ENCODE results near the gene SMOC1.
A peak's percentile ranks its signal among the peaks of the same experiment; 100 is the strongest.

SMOC1 gene, protein sequence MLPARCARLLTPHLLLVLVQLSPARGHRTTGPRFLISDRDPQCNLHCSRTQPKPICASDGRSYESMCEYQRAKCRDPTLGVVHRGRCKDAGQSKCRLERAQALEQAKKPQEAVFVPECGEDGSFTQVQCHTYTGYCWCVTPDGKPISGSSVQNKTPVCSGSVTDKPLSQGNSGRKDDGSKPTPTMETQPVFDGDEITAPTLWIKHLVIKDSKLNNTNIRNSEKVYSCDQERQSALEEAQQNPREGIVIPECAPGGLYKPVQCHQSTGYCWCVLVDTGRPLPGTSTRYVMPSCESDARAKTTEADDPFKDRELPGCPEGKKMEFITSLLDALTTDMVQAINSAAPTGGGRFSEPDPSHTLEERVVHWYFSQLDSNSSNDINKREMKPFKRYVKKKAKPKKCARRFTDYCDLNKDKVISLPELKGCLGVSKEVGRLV

DNA sequence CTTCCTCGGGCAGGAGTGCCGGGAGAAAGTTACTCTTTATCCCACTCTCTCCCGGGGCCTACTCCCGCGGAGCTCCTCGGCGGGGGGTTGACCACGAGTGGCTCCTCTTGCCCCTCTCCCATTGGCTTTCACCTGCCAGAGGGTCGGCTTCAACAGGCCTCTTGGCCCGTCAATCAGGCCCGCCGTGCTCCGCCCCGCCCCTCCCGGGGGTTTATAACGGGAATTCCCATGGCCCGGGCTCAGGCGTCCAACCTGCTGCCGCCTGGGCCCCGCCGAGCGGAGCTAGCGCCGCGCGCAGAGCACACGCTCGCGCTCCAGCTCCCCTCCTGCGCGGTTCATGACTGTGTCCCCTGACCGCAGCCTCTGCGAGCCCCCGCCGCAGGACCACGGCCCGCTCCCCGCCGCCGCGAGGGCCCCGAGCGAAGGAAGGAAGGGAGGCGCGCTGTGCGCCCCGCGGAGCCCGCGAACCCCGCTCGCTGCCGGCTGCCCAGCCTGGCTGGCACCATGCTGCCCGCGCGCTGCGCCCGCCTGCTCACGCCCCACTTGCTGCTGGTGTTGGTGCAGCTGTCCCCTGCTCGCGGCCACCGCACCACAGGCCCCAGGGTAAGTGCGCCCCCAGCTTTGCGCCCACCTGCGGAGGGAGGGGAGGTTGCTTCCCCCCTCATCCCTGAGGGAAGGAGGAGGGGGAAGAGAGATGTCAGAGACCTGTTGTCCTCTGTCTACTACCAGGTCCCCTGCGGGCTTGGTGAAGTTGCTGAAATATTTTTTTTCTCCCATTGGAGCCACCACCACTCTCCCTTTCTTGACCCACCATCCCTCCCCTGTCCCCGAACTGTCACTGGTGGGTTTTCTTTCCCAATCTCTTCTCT, at the start of gene SMOC1:
SMOC1 (plus strand) TSS at position 242 of the 869 bp plus-strand sequence; CDS start at position 505, 263 bp downstream.
- DNase-seq: peak; percentile 74

DNA sequence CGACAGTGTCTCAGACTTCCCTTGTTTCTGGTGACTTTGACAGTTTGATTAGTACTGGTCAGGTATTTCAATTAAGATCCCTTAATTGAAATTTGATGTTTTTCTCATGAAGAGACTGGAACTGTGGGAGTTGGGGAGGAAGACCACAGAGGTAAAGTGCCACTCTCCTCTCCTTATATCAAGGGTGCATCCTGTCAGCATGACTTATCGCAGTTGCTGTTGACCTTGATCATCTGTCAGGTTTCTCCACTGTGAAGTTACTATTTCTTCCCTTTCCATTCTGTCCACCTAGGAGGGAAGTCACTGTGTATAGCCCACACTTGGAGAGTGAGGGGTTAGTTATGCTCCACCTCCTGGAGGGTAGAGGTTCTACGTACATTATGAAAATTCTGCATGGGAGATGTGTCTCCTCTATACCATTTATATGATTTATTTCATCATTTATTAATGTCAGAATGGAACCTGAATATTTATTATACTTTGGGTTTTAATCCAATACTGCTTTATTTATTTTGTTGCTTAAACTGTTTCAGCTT, 40.3 kb upstream of the SMOC1 start:
- no peak for DNase-seq

DNA sequence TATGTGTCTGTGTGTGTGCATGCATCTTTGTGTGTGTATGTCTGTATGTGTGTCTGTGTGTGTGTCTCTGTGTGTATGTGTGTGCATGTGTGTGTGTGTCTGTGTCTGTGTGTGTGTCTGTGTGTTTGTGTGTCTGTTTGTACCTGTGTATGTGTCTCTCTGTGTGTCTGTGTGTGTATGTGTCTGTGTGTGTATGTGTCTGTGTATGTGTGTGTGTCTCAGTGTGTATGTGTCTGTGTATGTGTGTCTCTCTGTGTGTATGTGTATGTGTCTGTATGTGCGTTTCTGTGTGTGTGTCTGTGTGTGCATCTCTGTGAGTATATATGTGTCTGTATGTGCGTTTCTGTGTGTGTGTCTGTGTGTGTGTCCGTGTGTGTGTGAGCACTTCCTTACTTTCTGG, 39.6 kb upstream of the SMOC1 start:
- DNase-seq: no peak

DNA sequence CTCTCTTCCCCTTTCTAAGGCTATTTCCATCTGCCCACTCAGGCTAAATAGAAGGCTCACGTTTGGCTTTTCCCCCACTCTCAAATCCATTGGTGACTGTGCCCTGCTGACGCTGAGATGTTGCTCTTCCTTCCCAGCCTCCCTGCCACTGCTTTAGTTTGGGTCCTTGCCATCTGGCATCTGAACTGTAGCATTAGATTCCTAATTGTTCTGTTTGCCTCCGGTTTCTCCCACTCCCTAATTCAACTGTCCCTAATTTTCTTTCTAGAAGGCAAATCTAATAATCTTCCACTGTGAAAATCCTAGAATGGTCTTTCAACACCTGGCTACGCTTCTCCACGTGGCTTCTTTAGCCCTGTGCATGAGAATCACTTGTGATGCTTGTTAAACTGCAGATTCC, 37.6 kb upstream of the SMOC1 start:
- DNase-seq: no peak

DNA sequence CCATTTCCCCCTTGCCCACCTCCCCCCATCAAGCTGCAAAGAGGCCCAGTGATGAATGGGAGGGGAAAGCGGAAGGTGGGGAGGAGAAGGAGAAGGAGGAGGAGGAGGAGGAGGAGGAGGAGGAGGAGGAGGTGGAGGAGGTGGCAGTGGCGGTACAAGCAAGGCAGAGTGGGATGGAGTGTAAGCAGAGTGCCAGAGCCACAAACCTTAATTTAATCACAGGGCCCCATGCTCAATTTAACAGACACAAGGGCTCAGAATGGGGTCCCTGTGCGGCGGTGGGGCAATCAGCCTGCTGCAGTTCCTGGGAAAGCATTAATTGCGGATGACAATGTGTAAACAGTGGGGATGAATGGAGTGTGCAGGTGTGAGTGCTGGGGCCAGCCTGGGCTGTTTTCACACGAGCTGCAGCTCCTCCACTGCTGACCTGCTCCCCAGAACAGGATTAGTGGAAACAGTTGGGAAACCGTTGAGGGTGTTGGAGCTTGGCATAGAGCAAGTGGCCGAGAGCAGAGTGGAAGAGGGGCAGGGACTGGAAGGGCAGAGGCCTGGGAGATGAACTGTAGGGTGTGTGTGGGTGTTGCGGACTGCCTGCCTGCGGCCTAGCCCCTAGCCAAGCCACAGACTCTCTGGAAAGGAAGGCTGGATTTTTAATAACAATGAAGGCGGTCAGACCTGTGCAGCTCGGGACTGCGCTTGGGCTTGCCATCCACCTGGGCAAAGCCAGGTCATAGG, 36.4 kb upstream of the SMOC1 start:
- no peak for DNase-seq

DNA sequence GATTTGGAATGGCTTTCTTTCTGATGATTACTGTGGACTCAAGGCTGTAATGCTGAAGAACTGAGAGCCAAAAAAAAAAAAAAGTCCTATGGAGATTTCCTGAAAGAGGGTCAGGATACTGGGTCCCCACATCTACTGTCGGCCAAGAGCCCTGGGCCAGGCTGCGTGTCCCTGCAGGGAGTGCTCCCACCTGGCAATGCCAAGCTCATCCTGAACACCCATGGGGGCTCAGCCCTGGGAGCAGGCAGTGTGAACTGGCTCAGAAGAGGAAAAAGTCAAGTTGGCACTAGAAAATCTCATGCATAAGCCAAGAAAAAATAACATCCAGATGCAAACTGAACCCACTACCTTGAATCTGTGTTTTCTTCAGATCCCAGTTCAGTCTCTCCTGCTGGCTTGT, 35.0 kb upstream of the SMOC1 start:
- DNase-seq: no peak

DNA sequence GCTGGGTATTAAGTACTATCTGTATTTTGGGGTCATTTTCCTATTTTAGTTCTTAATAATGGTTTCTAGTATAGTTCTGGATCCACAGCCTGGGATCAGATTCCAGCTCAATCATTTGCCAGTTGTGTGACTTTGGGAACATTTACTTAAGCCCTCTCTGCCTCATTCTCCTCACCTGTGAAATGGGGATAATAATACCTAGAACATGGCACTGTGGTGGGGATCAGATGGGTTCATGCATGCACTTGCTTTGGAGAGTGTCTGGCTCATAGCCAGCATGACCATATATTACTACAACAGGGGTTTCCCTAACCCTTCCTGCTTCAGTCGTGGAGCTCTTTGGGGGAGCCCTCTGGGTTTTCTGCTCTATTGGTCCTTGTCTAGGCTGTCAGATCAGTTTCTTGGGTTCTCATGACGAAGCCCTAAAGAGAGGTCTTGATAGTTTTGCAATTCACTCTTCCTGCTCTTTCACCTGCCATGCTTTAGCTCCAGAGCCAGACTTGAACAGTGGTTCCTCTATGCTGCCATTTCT, 34.1 kb upstream of the SMOC1 start:
- DNase-seq: no peak

DNA sequence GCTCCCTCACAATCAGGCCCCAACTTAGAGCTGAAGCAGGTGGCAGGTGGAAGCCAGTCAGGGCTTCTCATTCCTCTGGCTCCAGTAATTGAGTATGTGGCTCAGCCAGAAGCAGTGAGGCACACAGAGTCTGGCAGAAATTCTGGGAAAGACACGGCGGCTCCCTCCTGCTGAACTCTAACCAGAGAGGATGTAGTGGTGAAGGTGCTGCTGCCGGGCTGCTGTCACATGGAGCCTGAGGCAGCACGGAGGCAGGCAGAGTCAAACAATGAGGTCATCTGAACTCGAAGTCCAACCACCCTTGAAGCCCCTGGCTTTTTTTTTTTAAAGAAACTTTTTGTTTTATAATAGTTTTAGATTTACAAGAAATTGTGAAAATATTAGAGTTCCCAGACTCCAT, 33.4 kb upstream of the SMOC1 start:
- no peak for DNase-seq

DNA sequence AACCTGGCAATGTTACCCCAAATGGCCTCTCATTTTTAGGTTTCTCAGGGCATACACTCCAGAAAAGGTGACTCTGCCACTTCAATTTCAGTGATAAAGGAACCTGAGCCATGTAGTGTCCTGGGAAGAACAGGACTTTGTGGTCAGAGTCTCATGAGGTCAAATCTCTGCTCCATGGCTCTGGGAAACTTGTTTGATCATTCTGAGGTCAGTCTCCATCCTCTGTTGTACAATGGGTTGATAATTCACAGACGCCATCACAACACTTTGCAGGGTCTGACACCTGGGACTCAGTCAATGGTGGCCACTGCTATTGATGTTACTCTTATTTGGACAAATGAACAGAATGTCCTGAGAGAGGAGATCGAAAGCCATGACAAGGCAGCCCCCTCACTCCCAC, 31.1 kb upstream of the SMOC1 start:
- no peak for DNase-seq

DNA sequence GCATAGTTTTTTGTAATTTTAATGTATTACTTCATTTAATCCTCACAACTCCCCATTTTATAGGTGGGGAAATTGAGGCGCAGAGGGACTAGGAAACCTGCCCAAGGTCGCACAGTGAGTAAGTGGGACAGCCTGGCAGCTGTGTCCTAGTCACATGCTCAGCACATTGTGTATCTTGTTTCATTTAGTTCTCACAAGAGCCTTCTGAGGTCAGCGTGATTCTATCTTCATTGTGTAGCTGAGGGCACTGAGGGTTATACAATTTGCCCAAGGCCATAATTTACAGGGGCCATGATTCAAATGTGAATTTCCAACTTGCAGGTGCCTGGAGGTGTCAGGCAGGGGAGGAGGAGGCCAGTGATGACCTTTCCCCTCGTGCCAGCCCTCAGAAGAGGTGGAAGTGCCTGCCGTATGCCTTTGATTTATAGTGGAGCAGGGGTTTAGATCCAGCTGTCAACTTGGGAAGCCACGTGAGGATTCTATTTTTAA, 30.3 kb upstream of the SMOC1 start:
- DNase-seq: no peak

DNA sequence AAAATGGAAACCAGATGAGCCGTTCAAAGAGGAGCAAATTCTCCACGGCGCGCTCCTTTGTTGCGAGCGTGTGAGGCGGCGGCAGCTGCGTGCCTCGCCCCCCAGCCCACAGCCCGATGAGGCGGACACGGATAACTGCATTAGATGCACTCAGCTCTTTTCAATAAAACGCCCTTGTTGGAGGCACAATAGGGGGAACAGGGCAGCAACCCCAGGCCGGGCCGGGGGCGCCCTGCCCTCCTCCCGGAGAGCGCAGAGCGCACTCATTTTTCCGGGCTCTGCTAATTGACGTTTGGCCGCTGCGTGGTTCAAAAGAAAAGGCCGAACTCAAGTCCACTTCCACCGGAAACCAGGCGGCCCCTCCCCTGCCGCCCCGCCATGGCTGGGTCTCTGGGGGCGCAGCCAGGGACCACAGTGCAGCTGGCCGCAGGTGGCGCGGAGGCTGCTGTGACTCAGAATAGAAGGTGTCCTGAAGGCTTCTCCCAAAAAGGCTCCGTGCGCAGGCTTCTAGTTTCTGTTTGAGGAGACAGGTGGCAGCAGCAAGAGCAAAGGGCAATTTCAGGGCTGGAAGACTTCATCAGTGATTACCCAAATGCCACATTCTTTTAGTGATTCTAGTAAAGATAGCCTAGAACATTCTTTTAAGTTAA, 29.0 kb upstream of the SMOC1 start:
- DNase-seq: no peak

DNA sequence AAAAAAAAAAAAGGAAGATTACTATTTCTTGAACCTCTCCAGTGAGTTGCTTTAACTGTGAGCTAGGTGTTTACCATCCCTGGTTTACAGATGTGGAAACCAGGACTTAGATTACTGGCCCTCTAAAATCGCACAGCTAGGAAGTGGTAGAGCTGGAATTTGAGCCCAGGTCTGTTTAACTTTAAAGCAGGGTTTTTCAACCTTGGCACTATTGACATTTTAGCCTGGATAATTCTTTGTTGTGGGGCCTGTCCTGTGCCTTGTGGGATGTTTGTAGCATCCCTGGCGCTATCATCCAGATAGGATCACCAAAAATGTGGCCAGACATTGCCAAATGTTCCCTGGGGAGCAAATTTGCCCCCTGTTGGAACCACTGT, 28.5 kb upstream of the SMOC1 start:
- no peak for DNase-seq

DNA sequence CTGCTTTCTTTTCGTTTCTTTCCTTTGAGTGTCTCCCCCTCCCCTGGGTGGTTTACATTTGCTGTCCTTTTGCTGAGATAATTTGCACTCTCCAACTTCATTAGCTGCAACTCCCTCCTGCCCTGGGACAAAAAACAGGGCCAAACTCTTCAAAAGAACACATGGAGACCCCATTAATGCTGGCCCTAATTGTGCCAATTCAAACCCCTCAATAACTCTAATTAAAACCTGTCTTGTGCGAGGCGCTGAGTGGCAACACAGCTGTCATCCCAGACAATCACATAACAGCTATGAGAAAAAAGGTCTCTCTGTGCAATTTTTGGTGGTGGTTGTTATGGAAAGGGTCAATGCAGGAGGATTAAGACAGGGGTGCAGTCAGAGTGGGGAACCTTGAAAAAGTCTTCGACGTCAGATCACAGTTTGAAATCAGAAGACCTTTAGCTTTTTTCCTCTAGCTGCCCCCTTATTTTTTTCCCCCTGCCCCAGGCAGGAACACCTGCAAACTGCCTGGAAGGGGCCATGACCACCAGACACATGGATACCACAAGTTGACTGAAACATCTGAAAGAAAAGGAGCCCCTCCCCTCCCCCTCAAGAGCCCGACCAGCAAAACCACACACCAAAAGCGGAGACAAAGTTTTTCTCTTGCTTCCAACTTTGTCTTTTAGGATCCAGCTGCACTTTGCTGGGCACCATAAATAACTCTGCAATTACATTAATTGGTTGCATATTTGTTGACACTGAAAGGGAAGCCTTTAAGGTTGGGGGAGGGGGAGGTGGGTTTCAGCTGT, 26.5 kb upstream of the SMOC1 start:
- no peak for DNase-seq

DNA sequence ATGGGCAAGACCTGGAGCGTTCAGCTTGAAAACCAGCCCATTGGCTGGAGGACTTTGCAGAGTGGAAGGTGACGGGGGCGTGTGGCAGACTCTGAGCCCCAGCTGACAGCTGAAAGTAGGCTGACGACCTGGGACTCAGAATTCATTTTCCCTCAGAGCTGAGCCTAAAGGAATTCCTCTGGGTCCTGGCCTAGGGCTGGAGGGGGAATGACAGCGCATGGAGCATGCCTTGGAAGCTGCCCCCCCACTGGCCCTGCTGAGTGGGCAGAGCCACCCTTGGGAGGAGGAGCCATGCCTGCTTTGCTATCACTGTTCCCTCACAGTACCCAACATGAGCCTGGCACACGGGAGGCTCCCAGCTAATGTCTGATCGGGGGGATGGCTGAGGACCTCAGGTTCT, 25.4 kb upstream of the SMOC1 start:
- no peak for DNase-seq

DNA sequence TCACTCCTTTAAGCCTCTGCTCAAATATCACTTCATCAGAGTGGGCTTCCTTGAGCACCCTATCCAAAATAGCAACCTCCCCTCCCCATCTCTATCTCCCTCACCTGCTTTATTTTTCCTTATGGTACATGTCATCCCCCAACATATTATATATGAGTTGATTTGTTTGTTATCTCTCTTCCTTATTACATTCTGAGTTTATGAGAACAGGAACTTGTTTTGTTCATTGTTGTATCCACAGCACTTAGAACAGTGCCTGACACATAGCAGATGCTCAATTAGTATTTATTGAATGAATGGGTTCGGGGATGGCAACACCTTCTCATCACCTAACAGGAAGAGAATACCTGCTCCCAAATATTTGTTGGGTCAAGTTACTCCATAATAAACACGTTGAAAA, 24.6 kb upstream of the SMOC1 start:
- DNase-seq: no peak

DNA sequence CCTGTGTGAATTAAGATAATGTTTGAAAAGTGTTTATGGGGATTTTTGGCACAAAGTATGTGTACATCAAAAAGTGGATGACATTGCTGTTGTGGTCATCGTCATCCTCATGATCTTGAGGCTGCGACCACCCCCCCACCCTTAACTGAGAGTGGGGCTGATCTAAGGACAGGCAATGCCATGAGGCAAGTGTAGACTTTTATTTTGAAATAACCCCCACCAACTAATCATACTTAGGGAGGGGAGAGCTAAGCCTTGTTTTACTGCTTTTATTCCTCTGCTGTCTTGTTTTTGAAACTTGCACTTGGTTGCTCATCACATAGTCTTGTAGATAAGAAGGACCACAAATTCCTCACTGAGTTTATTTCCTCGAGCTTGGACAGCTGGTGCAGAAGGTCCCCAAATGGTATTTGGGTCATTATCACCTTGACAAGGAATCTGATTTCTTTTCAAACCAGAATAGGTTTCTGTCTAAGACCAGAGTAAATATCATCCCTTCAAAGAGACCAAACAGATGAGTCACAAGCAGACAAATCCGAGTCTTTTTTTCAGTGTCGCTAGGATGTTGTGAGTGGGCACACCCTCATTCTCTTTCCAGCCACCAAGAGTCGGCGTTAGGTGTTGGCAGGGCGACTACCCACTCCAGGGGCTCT, 23.9 kb upstream of the SMOC1 start:
- DNase-seq: no peak

DNA sequence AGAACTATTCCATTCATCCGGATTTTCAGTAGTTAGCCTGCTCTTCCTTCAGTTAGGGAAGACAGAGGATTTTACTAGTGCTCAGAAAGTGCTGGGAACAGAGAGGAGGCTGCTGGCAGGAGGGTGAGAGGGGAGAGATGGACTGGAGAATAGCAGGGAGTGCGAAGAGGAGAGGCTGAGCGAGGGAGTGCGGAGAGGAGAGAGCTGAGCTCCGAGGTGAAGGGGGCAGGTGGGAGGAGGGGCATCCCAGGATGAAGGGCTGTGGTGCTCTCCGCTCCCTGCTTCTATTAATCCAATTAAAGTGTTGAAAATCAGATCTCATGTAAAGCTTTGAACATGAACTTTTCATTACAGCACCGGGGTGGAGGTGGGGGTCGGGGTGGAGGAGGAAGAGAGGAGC, 20.4 kb upstream of the SMOC1 start:
- no peak for DNase-seq

DNA sequence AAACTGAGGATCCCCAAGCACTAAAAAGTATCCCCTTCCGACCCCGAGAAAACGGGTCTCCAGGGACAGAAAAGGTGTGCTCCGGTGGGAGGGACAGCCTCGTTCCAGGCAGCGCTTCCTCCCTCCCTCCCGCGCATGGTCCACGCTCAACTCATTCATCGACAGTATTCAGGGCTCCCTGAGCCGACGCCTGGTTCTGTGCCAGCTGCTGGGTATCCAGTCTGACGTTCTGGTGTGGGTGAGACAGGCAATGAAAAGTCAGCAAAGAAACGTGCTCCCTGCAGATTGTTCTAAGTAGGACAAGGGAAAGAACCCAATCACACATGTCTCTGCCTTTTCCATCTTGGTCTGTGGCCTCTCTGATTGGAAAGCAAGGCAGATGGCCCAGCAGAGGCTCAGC, 19.6 kb upstream of the SMOC1 start:
- no peak for DNase-seq

DNA sequence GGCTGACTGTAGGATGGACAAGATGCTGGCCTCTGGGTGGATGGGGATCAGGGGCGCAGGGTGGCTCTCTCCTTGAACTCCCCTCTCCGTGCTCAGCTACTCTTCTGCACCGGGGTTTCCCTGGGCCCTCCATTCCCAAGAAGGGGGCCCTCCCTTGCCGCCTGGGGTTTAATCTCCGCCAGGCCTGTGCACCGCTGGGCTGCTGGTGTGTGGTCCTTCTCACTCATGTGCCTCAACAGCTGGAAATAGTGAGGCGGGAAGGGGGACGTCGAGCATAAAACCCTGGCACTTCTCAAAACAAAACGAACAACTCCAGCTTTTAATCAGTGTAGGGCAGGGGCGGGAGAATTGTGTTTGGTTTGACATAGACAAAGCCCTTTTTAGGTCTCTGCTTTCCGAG, 19.0 kb upstream of the SMOC1 start:
- no peak for DNase-seq

DNA sequence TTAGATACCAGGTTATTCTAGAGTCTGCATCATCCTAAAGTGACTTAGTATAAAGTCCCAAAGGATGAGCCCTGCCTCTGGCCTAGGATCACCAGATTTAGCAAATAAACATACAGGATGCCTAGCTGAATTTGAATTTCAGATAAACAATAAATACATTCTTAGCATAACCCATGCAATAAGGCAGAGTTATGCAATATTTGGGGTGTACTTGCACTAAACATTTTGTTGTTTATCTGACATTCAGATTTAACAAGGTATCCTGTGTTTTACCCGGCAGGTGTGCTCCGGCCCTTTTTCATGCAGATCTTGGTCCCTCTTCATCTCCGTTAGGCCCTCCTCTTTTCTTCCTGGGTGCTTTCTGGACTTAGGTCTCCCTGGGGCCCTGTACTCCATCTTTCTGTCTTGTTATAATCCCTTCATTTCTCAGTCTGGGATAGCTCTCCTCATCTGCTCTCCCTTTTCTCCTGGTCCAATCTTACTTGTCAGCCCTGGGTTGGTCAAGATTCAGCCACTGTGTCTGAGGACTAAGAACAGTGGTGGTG, 18.1 kb upstream of the SMOC1 start:
- DNase-seq: no peak

DNA sequence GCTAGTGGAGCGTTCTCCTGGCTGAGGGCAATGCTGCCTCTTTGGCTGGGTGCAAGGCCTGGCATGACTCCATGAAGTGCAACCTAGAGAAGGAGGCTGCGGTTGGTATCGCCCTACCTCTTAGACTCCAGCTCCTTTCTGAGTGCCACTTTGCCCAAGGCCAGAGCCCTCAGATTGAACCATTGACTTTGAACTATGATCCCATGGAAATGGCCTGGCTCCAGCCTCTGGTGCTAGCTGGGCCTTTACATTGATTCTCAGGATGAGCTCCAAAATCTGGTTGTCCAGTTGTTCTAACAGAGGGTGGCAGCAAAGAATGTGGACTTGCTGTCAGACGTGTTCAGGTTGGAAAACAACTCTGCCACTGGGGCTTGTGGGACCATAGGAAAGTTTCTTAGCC, 16.1 kb upstream of the SMOC1 start:
- DNase-seq: no peak

Data from right forelimb (tissue), 1 donor.